NCI-H524 (cell line): Measurements from ENCODE around the gene KLHL7.
"Not testable (repeated sequence)": the region's sequence is repeated elsewhere in the genome, so short reads cannot be mapped to it uniquely, and the experiment has no call there.

Source experiments
- DNase-seq, 2 experiments: peaks; one replicate each; lab custom pipeline; 2025; lab: John Stamatoyannopoulos, UW

Gene KLHL7

DNA sequence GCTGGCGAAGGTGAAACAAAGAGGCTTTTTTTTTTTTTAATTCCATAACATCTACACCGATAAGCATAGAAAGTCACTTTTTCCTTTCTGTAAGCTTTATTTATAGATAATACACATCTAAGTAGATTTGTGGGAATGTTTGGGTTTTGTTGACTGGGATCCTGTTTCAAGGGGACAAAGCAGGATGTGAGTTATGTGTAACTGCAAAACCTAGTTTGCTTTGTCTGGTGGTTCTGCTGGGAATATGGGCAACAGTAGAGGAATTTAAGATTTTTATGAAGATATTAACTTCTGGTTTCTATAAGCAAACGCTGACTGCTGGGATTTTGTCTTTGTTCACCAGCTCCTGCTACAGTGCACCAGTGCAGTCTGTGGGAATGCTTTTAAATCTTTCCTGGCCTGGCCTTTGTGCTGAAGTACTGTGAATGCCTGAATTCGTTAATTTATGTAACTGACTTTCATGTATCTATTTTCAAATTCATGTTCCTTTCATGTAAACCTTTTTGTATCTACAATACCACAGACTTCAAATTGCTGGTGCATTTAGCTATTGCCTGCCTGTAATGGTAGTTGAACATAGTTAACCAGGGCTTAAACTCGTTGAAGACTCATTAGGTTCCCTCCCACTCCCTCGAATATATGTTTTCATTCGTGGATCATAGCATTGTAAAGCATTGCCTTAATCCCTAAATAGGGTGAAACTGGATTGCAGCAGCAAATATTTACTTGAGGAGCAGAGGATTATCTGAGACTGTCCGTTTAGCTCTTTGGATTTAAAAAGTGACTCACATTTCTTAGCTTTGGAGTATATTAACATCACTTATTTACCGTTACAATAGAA is 1.5 kb downstream of the KLHL7 start:
- peak in 1 of 2 experiments; percentile 27 for DNase-seq

DNA sequence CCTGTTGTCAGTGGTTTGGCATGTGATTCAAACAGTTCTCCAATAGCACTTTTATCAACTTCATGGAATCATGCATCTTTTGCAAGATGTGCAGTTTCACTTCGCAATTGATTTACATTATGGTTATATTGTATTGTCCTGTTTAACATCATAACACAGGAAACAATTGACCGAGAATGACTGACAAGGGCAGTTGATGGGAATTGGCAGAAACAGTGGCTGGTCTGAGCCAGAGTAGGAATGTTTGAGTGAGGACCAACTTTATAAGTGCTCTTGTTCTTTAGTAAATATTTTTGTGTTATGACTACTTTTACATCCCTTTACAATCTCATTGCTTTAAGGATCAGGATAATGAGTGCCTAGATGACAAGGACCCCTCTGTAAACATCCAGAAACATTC is 2.2 kb downstream of the KLHL7 start:
- DNase-seq, result no peak

DNA sequence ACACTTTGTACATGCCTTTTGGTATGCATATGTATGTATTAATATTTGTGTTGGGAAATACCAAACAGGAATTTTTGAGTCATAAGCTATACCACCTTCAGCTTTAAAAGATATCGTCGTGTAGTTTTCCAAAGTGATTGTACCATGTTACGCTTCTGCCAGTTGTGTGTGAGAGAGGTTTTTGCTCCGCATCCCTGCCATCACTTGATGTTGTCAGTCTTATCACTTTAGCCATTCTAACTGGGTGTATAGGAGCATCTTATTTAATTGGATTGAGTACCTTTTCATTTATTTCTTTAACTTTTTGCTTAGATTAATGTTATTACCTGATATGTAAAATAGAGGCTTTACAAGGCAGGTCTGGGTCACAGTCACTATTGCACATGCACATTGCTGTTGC is 3.4 kb downstream of the KLHL7 start:
- DNase-seq, result no peak

DNA sequence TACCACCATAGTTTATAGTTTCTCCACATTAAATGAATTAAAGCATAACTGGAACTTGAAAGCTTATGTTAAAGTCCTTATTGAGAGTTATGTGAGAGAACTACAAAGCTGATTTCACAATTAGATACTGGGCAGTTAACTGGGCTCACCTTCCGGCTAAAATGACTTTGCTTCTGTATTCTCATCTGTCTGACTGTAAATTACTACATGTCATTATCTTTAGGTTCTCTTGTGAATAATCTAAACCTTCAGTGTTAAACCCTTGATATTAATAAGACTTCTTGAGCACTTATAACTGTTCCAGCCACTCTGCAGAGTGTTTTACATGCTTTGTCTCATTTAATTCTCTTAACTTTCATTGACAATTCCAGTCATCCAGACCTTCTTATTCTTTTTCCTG is 3.9 kb downstream of the KLHL7 start:
- DNase-seq, result no peak

DNA sequence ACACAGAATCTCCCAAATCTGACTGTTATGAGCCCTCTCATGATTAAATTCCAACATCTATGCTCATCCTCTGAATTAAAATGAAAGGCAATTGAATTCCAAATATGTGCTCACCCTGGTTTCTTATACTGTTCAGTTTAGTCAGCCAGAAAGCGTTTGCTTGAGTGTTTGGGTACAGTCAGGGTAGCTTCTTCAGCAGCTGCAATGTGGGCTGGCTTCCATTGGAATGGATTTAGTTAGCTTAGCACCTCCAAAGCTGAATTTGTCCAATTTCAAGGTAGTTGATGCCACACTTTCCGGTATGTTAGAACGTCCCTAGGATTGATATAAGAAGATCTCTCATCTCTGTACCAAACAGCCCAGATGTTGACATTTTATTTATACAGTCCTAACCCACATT is 9.3 kb downstream of the KLHL7 start:
- no peak for DNase-seq

DNA sequence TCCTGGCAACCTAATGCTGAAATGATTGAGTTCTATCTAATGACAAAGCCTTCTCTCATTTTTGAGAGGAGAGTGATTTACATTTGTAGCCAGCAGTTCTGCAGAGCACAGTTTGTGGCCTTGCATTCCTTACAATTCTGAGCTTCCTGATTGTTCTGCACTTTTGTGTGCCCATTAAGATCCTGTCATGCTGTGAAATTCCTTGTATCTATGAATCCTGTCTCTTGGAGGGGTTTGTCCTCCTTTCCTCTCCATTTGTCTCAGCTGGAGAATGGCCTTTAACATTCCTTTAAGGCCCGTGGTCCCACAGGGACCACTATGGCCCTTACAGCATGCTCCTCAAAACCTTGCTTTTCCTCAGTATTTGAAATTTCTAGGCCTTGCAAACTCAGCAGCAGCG is 10.4 kb downstream of the KLHL7 start:
- DNase-seq, result no peak

DNA sequence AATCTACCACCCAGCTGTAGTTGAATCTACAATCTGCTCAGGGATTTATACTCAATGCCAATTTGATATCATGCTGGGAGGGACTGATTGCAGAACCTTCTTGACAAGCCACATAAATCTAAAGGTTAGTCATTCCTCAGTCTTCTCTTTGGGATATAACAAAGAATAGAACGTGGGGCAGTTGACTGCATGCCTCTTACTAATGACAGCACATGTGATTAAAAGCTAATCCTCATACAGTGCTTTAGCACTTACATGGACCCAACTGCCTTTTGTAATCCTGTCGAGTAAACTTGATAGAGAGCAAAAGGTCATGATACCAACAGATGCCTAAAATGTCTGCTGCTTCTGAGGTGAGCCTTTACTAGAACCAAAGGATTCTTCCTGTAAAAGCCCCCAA is 12.3 kb downstream of the KLHL7 start:
- DNase-seq, result peak; percentile 61 to 88

DNA sequence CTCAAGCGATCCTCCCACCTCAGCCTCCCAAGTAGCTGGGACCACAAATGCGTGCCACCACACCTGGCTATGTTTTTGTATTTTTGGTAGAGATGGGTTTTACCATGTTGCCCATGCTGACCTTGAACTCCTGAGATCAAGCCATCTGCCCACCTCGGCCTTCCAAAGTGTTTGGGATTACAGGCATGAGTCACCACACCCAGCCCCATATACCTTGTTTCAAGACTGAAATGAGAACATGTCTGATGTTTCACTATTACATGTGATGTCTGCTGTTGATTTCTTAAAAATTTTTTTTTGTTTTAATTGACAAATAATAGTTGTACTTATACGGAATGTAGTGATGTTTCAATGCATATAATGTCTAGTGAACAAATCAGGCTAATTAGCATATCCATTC is 14.5 kb downstream of the KLHL7 start:
- peak; percentile 3 to 22 for DNase-seq

DNA sequence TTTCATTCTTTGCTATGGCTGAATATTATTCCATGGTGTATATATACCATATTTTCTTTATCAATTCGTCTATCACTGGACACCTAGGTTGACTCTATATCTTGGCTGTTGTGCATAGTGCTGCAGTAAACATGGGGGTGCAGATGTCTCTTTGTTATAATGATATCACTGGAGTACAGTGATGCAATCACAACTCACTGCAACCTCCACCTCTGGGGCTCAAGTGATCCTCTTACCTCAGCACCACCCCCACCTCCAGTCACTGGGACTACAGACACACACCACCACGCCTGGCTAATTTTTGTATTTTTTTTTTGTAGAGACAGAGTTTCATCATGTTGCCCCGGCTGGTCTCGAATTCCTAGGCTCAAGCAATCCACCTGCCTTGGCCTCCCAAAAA is 15.6 kb downstream of the KLHL7 start:
- DNase-seq, result no peak

DNA sequence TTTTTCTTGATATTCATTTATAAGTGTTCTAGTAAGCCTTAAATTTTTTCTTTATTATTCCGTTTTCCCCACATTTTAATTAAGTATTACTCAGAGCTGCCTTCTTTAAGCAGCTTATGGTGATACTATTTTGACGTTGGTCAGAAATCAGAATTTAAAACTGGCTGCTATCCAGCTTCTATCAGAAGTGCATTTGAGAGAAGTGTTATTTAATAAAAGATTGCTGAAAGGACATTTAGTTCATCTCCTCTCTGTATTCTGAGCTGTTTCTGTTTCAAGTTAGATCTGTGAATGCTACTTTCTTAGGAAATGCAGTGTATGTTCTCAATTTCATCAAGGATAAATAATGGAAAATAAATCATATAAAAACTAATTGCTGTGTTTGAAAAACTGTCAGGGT is 17.4 kb downstream of the KLHL7 start:
- no peak for DNase-seq

DNA sequence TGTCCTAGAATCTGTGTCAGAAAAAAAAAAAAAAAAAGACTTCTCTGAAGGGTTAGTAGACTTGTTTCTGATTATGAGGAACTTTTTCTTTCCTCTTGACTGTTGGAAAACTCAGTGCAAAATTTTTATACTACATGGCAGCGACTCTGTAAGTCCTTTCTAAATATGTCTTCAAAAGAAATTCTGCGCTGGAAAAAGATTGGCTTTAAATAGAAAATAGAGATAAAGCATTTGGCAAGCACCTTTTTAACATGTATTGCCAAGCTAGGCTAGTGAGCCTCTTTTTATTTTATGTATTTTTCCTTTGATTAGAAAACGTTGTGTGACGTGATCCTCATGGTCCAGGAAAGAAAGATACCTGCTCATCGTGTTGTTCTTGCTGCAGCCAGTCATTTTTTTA is 17.9 kb downstream of the KLHL7 start:
- no peak for DNase-seq

DNA sequence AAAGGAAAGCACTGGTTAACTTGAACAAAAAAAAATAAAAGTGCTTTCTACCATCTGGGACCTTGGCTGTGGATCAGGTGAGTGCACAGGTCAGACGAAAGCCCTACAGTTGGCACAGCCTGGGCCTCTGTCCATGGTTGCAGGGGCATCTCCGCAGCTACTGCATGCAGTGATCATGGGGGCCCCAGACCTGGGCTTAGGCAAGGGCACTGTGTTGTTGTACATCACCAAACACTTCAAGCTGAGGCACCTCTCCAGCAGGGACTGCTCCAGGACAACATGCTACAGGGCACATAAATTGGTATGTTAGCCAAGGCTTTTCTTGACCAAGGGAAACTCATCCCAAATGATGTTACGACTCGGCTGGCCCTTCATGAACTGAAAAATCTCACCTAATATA is 23.5 kb downstream of the KLHL7 start:
- DNase-seq, result no peak

DNA sequence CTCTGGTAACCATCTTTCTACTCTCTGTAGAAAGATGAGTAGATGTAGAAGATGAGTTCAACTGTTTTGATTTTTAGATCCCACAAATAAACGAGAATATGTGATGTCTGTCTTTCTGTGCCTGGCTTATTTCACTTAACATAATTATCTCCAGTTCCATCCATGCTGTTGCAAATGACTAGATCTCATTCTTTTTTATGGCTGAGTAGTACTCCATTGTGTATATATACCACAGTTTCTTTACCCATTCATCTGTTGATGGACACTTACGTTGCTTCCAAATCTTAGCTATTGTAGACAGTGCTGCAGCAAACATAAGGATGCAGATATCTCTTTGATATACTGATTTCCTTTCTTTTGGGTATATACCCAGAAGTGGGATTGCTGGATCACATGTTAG is 26.2 kb downstream of the KLHL7 start:
- not testable (repeated sequence) for DNase-seq

DNA sequence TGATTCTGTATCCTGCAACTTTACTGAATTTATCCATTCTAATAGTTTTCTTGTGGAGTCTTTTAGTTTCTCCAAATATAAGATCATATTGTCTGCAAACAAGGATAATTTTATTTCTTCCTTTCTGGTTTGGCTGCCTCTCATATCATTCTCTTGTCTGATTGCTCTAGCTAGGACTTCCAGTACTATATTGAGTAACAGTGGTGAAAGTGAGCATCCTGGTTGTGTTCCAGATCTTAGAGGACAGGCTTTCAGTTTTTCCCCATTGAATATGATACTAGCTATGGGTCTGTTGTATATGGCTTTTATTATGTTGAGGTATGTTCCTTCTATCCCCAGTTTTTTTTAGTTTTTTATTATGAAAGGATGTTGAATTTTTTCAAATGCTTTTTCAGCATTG is 28.2 kb downstream of the KLHL7 start:
- no peak for DNase-seq

DNA sequence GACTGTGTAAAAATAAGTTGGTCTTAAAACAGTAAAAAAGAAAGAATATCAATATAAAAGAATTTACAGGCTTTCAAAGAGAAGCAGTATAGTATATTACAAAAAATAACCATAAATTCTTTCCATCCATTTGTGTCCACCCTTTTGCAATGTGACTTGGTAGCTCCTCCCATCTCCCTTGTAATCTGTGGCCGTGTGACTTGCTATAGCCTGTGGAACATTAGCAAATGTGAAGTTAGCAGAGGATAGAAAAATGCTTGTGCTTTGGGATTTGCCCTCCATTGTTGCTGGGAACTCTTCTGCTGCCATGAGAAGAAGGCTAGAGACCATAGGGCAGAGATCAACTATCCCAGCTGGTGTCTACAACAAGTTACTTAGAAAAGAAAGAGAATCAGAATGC is 30.2 kb downstream of the KLHL7 start:
- no peak for DNase-seq

DNA sequence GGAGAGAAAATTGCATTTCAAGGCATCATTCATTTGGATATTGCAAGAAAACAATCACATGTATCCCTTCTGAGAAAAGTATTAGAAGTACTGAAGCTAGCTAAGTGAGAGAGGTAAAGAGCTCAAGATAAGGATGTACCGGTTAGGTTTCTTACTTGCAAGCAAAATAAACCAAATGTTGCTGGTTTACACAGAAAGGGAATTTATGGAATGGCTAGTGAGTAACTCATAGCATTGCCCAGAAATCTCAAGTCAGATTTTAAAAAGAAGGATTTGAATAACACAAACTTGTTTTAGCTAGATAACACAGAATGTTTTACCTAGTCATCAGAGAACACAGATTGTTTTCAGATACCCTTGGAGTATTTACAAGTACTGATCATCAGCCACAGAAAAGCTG is 30.6 kb downstream of the KLHL7 start:
- no peak for DNase-seq

DNA sequence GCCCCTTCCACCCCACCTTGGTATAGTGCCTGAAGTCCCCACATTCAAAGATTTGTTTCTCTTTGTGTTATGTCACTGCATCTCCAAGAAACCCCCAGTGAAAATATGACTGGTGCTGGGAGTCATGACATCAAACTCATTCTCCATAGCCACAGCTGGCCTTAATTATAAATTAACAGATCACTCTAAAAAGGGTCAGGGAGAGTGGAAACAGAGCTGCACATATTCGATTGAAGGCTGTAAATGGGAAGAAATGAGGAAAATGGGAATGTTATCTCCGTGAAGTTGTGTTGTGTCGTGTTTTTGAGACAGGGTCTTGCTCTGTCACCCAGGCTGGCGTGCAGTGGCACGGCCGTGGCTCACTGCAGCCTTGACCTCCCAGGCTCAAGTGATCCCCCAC is 52.1 kb downstream of the KLHL7 start:
- no peak for DNase-seq

DNA sequence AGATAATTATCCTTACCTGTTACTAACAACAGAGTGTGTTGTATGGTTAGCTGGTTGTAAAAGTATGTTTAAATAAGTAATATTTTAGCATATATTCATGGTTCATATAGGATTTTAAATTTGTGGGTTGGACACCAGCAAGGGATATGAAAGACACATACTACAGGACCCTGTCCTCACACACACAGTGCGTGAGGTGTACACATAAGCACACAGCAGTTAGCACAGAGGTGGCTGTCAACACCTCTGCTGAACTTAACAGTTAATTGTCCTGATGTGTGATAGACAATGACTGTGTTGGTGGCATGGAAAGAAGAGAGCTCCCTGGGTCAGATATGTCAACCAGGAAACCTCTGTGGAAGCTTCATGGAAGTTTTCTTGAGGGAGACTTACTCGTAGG is 53.0 kb downstream of the KLHL7 start:
- DNase-seq, result no peak

DNA sequence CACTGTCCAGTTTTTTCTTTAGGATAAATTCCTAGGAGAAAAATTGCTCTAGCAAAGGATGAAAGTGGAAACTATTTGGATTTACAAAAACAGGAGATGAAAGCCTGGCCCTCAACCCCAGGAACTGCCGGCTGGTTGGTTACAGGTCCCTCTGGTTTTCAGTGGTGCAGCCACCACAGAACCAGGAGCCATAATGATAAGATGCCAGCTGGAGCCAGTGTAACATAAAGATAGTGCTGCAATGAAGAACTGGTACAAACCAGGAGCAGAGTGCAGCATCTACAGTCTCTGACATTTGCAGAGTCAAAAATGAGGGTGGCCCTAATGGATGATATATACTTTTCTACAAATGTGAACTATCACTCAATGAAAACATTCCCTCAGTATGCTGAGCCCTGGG is 55.9 kb downstream of the KLHL7 start:
- no peak for DNase-seq

DNA sequence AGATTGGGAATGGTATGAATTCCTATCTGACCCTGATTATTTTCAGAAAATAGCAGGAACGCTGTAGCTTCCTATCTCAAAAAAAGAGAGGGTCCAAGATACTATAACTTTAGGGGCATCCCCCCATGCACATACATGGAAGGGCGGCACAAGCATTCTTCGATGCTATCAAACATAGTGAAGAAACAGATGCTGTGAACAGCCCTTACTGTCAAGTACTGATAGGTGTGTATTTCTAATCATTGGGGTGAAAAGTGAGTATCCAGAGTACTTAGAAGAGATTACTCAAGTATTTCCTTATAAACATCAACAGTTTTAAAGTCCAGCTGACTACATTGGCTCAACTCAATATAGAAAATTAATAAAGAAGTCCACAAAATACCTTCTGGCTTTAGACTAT is 59.3 kb downstream of the KLHL7 start:
- DNase-seq, result no peak

DNA sequence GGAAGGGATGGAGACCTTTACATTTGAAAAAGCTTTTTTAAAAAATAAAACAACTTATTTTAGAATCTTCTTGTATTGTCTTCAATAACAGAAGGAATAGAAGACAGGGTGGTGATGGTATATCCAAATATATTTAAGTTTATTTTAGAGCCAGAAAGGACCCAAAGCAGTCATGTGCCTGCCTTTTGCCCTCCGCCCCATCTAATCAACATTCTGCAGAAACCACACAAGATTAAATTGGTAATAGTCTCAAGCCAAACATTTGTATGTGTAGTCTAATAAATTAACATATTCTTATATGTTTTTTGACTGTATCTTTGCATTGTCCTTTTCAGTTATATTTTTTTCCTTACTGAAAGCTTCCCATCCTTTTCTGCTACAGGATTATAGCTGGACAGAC is 59.7 kb downstream of the KLHL7 start:
- DNase-seq, result no peak

DNA sequence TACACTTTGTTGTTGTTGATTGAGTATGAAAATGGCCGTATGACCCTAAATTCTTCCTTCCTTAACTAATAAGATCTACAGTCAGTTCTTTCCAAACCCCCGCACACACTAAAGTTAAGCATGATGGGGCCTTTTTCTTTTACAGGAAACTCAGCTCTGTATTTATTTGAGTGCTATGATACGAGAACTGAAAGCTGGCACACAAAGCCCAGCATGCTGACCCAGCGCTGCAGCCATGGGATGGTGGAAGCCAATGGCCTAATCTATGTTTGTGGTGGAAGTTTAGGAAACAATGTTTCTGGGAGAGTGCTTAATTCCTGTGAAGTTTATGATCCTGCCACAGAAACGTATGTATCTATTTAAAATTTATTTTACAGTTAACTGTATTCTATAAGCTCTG is 62.1 kb downstream of the KLHL7 start:
- no peak for DNase-seq

DNA sequence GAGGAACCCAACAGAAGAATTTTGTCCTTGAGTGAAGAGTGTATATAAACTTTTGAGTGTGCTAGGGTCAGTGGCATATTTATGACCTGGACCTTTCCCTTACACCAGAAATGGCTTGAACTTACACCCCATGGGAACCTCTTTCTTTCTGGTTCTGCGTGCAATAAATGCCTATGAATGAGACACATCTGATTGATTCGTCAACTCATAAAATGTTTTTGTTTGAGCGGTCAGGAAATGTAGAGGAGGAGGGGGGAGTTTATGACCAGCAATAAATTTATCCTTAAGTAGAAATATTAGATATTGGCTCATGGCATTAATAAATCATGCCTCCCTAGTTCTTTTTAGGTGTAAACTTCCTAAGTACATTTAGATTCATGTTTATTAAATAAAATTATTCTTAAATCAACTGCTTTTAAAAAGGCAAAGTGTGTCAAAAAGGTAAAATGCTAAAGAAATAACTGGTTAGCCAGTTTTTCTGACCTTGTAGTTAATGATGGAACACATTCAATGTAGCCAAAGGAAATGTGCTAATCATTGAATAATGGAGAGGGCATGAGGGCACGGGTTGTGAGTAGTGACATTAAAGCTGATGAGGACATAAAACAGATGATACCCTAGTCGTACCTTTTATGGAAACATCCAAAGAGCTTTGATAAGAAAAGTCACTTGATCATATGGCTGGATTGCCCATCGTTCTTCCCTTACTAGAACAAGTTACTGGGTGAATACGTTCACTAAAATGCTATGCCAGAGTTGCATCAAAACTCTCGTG is 62.7 kb downstream of the KLHL7 start:
- DNase-seq, result no peak

DNA sequence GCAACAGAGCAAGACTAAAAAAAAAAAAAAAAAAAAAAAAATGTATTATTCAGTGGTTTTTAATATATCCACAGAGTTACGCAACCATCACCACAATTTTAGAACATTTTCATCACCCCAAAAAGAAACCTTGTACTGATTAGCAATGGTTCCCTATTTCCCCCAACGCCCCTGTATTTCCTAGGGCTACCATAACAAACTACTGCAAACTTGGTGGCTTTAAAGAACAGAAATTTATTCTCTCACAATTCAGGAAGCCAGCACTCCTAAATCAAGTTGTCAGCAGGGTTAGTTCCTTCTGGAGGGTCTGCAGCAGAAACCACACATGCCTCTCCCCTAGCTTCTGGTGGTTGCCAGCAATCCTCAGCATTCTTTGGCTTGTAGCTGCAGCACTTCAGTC is 70.4 kb downstream of the KLHL7 start:
- DNase-seq, result no peak
